Measurements from ENCODE around the gene EIF4ENIF1.
"Not testable (repeated sequence)": the region's sequence is repeated elsewhere in the genome, so short reads cannot be mapped to it uniquely, and the experiment has no call there.

EIF4ENIF1 gene

DNA sequence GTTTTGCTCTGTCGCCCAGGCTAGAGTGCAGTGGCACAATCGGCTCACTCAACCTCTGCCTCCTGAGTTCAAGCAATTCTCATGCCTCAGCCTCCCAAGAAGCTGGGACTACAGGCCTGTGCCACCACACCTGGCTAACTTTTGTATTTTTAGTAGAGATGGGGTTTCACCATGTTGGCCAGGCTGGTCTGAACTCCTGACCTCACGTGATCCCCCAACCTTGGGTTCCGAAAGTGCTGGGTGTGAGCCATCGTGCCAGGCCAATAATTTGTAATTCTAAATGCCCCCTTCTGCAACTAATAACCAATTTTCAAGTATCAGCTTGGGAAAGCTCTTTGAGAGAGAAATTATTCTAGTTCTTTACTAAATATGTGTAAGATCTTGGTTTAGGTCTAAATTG, 3.7 kb upstream of the EIF4ENIF1 start:
- not testable (repeated sequence) for DNase-seq

DNA sequence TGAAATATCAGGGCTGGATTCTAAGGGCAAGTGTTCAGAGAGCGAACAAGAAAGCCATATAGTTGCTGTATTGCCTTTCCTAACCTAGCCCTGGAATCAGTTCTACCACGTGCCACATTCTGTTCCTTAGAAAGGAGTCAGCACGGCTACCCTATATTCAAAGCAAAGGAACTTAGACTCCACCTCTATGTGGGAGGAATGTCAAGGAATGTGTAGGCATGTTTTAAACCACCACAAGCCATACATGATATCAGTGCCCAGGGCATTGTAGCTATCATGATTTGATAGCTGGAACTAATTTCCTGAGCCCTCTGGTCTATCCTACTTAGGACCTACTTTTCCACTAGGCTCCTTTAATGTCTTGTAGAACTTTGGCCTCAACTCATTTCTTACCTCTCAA, 2.5 kb upstream of the EIF4ENIF1 start:
- no peak for DNase-seq

DNA sequence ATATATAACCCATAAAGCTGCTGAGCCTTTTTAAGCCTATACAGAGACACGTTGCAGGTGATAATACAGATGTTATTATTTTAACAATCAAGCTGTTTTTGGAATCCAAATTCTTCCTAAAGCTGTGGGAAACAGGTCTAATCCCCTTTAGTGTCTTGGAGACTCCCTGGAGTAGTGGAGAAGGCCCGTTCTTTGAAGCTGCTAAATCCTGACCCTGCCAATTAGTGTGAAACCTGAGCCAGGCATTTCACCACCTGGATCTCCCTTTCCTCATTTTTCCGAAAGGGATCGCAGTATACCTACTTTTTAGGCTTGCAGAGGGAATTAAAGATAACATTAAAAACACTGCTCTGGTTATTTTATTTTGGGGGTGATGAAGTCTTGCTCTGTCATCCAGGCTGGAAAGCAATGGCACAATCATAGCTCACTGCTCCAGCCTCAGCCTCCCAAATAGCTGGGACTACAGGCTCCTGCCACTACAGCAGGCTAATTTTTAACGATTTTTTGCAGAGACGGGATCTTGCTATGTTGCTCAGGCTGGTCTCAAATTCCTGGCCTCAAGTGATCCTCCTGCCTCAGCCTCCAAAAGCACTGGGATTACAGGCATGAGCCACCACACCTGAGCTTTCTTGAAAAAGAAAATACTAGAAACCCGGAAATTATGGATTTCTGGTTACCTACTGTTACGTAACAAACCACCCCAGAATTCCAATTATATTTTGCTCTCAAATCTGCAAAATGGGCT, 1.7 kb upstream of the EIF4ENIF1 start:
- DNase-seq, result no peak

DNA sequence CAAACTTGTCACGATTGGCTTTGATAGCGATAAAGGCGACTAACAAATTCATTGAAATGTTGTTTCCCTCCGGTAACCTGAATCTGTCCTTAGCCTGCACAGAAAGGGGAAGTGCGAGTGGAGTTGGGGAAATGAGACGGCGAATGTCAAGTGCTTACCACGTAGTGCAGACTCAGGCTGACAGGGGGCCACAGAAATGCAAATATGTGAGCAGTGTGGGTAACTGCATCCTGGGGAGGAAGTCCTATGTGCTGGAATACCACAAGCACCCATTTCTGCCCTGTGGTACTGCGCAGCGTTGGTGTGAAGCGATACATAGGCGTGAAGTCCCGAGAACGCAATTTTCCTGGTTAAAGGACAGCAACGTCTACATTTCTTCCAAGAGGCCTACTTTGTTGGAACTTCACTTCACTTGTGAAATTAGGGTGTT, 869 bp upstream of the EIF4ENIF1 start:
- no peak for DNase-seq

DNA sequence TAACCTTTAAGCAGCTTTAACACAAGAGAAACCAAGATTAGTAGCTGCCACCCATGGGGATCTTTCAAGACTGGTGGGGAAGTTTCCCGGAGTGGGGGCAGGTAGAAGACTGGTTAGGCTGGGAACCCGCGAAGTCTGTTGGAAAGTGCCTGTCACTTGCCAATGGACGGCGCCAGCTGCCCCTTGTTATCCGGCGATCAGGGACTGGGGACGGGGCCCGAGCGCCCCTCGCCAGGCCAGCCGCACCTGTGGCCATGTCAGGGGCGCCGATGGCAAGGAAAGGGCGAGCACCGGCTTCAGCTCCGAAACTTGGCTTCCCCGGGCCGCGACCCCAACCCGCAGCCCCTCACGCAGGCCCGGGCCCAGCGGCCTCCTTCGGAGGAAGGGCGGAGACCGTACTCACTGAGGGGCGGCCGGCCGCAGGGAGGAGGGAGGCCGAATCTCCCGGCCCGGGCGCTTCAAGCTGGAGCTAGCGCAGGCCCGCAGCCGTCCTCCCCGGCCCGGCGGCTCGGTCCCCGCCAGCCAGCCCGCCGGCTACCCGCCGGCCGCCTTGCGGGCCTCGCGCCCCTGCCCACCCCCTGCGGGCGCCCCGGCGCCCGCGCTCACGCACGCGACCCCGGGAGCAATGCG, 539 bp downstream of the EIF4ENIF1 start:
- DNase-seq, result peak; percentile 4

DNA sequence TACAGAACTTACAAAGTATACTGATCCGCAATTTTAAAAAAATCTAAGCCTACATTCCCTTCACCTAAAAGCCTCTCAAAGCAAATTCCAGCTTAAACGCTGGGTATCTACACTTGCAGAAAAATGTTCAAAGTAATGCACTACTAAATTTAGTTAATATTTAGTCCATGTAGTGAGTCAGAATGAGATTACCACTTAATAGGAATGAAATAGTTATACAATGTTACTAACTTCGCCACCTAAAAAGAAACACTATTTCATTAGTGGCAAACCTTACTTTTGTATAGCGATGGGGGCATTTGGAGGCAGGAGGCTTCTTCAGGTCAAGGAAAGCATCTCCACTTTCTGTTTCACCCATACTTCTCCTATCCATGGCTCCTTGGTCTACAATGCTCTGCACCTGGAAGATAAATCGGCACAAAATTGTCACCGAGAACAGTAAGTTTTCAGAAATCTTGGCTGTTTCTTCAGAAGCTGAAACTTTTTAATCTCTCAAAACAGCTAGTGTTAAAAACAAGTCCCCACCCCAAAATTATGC, 1.2 kb downstream of the EIF4ENIF1 start:
- DNase-seq, result no peak

DNA sequence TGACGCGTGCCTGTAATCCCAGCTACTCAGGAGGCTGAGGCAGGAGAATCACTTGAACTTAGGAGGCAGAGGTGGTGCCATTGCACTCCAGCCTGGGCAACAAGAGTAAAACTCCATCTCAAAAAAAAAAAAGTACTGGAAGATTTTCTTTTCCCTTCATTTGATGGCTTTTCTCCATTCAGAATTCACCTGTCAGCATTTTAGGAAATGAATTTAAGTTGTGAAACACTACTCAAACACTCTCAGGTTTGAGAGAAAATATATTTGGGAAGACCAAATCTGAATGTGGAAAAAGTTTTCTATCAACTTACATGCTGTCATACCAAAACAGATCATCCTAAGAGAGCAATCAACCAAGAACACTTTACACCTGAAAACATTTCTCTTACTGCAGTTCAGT, 2.7 kb downstream of the EIF4ENIF1 start:
- no peak for DNase-seq

DNA sequence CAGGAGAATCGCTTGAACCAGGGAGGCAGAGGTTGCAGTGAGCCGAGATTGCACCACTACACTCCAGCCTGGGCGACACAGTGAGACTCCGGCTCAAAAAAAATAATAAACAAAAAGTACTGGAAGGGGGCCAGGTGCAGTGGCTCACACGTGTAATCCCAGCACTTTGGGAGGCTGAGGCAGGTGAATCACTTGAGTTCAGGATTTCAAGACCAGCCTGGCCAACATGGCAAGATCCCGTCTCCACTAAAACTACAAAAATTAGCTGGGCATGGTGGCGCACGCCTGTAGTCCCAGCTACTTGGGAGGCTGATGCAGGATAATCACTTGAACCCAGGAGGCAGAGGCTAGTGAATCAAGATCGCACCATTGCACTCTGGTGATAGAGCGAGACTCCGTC, 3.3 kb downstream of the EIF4ENIF1 start:
- DNase-seq, result not testable (repeated sequence)

DNA sequence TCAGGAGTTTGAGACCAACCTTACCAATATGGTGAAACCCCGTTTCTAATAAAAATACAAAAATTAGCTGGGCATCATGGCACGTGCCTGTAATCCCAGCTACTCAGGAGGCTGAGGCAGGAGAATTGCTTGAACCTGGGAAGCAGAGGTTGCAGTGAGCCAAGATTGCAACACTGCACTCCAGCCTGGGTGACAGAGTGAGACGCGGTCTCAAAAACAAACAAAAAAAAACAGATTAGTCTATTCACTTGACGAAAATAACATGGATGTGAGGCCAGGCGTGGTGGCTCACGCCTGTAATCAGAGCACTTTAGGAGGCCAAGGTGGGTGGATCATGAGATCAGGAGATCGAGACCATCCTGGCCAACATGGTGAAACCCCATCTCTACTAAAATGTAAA, 7.2 kb downstream of the EIF4ENIF1 start:
- not testable (repeated sequence) for DNase-seq

DNA sequence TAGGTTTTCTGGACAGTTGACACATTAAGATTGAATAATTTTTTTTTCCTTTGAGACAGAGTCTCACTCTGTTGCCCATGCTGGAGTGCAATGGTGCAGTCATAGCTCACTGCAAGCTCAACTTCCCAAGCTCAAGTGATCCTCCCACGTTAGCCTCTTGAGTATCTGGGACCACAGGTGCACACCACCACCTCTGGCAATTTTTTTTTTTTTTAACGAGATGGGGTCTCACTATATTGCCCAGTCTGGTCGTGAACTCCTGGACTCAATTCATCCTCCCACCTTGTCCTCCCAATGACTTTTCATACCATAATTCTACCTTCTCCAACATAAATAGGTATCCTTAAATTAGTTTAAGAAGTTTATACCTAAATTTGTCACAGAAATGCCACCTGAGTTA, 8.5 kb downstream of the EIF4ENIF1 start:
- no peak for DNase-seq

DNA sequence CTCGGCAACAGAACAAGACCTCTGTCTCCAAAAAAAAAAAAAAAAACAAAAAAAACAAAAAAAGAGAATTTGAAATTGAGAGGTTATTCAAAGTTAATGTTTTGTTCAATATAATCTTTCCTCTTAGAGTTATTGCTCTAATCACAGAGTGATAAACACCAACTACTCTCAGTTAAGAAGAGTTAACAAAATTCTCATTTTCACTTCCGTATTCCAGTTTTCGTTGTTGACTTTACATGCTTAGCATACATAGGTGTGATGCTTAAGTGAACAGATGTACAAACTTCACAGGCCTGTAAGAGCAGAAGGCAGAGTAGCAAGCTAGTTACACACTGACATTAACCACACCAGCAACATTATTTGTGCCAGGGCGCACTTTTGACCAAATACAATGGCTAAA, 12.3 kb downstream of the EIF4ENIF1 start:
- no peak for DNase-seq

DNA sequence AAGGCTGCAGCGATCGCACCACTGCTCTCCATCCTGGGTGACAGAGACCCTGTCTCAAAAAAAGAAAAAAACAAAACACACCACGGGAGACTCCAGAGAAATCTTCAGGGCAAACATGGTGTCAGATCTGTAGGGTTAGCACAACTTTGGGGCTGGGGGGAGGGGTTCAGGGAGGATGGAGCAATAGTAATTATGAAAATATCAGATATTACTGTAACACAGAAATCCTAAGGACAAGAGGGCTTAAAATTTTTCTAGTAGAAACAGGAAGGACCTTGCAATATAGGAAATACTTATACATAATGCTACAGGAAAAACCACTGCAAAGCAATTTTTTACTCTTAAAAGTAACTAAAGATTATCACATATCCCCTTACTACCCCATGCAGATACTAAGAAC, 13.8 kb downstream of the EIF4ENIF1 start:
- no peak for DNase-seq

DNA sequence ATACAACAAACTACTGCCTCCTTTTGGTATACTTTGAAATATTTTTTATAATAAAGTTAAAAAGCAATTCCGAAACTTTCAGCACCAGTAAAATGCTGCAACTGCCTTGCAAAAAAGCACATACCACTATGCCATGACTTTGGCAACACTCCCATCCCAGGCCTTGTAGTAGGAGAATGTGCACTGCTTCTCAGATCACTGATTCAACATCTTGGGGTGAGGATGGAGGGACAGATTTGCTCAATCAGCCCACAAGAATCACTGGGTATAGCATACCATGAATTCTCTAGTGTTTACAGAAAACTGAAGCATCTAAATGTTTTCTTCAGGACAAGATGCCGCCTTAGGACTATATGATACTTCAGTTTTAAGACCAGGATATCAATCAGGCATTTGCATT, 14.9 kb downstream of the EIF4ENIF1 start:
- DNase-seq, result no peak

DNA sequence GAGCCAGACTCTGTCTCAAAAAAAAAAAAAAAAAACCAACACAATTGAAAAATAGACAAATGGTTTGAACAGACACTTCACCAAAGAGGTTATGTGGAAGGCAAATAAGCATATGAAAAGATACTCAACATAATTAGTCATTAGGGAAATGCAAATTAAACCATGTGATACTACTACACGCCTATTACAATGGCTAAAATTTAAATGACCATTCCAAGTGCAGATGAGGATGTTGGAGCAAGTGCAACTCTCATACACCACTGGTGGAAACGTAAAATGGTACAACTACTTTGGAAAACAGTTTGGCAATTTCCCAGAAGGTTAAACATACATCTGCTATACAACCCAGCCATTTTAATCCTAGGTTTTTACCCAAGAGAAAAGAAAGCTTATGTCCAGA, 24.3 kb downstream of the EIF4ENIF1 start:
- no peak for DNase-seq

DNA sequence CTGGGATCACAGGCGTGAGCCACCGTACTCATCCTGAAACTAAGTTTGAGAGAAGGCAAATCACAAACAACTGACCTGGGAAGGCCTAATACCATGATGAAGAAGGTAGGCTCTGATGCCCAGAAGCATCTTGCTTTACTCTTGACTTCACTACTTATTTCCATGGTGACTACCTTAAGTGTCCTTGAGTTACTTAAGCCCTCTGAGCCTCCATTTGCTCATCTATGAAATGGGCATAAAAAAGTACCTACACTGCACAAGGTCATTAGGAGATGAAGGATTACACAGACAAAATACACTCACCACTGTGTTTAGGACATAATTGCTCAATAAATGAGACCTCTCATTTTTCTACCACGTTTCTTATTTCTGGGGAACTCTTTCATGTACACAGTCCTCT, 27.9 kb downstream of the EIF4ENIF1 start:
- no peak for DNase-seq

DNA sequence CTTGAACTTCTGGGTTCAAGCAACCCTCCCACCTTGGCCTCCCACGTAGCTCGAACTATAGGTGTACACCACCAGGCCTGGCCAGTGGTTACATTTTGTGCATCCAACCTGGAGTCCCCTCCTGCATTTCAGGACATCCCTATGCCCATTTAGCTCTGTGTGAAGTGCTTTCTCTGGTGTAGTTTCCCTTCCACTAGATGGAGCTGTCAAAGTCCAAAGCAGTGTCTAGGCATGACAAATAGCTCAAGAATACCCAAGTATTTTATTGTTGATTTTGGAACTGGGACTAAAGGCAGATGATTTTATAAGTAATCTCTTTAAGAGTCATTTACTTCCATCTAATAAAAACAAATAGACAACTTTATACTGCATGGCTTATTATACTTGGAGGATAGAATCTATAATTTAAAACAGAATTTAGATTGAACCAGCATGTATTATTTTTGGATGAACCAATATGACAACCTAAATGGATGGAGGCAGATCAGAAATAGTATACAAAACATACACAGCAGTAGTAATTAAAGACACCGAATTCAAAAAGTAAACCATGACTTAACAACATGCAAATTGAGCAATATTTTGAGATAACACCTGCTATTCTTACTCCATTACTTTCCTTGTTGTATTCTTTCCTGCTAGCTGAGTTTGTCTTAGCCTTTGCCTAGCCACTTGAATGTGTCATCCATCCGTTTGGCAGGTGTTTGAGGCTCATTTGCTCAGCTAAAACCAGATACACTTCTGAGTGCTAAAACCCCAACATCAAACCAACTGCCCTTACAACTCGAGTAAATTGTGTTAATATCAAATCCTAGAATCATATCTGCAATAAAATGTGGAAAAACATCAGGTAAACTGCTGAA, 37.7 kb downstream of the EIF4ENIF1 start:
- no peak for DNase-seq

DNA sequence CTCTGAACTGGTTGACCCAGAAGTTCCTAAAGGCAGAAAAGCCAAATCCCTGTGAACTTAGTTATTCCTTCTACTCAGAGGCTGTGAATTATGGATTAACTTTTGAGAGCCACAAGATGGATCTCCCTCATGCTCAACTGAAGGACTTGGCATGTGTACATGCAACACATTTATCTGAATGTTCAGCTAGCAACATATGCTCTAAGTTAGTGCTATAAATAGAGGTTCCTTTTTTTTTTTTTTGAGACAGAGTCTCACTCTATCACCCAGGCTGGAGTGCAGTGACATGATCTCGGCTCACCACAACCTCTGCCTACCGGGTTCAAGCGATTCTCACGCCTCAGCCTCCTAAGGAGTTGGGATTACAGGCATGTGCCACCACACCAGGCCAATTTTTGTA, 40.1 kb downstream of the EIF4ENIF1 start:
- no peak for DNase-seq

DNA sequence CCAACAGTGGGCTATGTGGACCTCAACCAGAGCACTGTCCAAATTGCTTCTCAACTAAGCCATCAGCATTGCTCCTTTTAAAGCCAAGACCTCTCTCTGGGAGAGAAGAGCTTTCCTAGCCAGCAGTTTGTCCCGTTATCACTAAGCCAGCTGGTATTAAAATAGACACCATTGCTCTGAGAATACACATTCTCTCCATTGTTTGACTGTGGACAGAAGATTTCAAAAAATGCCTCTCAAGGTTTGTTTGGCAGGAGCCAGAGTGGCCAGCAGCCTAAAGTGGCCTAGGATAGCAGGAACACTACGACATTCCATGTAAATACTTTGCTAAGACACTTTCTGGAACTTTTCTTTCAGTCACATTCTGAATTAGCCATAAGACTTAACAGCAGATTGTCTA, 41.3 kb downstream of the EIF4ENIF1 start:
- no peak for DNase-seq

DNA sequence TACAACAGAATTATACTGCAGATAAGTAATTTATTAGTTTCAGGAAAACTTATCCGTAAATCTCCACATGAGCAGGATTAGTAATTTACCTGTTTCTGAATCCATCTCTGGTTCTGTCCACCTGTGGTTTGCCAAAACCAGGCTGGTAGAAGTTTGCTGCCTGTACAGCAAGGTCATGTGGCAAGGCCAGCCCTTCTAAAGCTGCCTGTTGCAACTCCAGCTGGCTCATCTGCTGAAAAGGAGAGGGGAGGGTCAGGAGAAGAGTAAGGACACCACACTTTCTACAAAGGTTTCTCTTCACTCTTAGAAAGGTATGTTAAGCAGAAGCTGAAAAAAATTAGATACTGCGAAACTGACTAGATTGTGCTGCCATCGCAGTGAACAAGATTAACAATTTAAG, 42.3 kb downstream of the EIF4ENIF1 start:
- DNase-seq, result no peak

DNA sequence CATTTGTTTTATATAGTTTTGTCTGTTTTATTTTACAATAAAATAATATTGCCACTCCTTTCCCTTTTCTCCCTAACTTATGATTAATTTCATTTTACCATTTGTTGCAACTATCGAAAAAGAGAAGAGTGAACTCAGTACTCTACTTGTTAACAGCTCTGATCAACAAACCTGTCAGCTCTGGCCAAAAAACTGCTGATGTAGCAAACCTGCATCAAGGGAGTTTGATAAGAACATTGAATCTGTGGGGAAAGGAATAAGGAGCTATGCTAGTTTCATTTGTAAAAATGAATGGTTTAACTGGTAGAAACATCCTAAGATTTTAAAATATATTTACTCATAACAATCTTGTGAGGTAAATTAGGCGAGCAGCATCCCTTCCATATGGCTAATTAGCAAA, 42.9 kb downstream of the EIF4ENIF1 start:
- no peak for DNase-seq

DNA sequence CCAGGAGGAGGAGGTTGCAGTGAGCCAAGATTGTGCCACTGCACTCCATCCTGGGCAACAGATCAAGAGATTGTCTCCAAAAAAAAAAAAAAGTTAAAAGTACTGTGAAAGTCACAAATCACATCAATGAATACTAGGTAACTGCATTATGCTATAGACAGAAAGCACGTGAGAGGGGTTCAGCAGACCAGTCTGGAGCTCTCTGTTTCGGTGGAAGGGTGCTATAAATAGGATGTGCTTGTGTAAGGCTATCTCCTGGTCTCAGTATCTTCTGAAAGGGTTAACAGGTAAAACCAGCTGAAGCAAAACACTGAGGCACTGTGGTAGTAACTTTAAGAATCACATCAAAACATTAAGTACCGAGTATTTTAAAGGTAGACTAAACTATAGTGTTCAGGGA, 43.4 kb downstream of the EIF4ENIF1 start:
- no peak for DNase-seq

DNA sequence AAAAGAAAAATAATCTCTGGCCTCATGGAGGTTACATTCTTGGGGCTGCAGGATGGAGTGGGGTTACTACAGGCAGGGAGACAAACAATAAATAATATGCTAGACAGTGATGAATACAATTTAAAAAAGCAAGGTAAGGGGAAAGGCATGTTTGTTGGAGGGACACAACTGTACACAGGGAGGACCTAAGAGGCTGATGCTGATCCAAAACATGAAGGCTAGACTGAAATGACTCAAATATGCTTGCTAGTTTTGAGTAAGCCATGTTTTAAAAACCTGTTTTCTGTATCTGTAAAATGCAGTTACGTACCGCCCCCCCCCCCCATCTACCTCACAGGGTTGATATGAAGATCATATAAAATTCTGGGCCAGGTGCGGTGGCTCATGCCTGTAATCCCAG, 44.0 kb downstream of the EIF4ENIF1 start:
- DNase-seq, result no peak

DNA sequence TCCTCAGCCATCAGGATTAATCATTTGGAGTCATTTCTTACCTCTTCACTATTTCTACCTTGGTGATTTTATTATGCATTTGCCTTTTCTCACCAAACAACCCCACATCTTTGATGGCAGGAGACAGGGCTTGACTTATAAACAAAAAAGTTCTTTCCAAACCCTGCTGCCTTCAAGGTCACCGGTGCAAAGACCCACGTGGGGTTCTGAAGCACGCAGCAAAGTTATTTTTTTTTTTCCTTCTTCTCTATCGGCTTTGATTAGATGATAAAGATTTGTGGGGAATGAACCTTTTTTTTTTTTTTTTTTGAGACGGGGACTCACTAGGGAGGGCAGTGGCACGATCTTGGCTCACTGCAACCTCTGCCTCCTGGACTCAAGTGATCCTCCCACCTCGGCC, 46.1 kb downstream of the EIF4ENIF1 start:
- DNase-seq, result no peak
